ENCODE measurements around the gene ANXA2R. TPM values are rescaled to one million over a fixed set of nuclear protein-coding genes. Genes with fewer than 3 reads are reported as not detected.

ANXA2R gene
- total and polyA plus RNA-seq, 9 of the 15 experiments (the other 6 are each of a cell fraction or from before 2014, with no cell fraction given), result 2.1 to 4.8 (median 3.4) TPM

DNA sequence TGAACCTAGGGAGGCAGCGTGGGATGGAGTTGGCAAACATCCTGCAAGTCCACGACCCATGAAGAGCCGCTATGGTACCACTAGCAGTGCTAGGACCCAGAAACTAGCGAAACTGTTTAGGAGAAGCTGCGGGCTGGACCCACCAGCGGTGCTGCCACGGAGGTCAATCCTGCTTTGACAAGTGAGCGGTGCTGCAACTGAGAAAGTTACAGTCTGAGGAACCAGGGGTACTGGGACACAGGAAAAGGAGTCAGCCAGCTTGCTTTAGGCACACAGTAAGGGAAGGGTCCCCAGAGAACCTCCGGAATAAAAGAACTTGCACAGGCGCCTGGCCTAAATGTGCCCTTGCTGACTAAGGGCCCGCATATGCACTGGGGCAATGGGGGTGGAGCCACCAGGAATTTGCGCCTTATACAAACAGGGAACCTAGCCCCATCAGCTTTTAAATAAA is 23.6 kb upstream of the ANXA2R start (continued):
- TF ChIP-seq, protein P1, sequence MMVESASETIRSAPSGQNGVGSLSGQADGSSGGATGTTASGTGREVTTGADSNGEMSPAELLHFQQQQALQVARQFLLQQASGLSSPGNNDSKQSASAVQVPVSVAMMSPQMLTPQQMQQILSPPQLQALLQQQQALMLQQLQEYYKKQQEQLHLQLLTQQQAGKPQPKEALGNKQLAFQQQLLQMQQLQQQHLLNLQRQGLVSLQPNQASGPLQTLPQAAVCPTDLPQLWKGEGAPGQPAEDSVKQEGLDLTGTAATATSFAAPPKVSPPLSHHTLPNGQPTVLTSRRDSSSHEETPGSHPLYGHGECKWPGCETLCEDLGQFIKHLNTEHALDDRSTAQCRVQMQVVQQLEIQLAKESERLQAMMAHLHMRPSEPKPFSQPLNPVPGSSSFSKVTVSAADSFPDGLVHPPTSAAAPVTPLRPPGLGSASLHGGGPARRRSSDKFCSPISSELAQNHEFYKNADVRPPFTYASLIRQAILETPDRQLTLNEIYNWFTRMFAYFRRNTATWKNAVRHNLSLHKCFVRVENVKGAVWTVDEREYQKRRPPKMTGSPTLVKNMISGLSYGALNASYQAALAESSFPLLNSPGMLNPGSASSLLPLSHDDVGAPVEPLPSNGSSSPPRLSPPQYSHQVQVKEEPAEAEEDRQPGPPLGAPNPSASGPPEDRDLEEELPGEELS (CRISPR knock-in tag; IDR thresholded peaks at IDR 0.05; ENCODE audit: borderline replicate concordance), result no peak
- no peak for TF ChIP-seq HMG20A (CRISPR knock-in tag; conservative IDR thresholded peaks at IDR 0.05)
- TF ChIP-seq FOXJ3 (CRISPR knock-in tag; IDR thresholded peaks at IDR 0.05), result no peak
- TF ChIP-seq, protein P2, sequence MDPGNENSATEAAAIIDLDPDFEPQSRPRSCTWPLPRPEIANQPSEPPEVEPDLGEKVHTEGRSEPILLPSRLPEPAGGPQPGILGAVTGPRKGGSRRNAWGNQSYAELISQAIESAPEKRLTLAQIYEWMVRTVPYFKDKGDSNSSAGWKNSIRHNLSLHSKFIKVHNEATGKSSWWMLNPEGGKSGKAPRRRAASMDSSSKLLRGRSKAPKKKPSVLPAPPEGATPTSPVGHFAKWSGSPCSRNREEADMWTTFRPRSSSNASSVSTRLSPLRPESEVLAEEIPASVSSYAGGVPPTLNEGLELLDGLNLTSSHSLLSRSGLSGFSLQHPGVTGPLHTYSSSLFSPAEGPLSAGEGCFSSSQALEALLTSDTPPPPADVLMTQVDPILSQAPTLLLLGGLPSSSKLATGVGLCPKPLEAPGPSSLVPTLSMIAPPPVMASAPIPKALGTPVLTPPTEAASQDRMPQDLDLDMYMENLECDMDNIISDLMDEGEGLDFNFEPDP (CRISPR knock-in tag; IDR thresholded peaks at IDR 0.05), result no peak
- TF ChIP-seq, protein P3, sequence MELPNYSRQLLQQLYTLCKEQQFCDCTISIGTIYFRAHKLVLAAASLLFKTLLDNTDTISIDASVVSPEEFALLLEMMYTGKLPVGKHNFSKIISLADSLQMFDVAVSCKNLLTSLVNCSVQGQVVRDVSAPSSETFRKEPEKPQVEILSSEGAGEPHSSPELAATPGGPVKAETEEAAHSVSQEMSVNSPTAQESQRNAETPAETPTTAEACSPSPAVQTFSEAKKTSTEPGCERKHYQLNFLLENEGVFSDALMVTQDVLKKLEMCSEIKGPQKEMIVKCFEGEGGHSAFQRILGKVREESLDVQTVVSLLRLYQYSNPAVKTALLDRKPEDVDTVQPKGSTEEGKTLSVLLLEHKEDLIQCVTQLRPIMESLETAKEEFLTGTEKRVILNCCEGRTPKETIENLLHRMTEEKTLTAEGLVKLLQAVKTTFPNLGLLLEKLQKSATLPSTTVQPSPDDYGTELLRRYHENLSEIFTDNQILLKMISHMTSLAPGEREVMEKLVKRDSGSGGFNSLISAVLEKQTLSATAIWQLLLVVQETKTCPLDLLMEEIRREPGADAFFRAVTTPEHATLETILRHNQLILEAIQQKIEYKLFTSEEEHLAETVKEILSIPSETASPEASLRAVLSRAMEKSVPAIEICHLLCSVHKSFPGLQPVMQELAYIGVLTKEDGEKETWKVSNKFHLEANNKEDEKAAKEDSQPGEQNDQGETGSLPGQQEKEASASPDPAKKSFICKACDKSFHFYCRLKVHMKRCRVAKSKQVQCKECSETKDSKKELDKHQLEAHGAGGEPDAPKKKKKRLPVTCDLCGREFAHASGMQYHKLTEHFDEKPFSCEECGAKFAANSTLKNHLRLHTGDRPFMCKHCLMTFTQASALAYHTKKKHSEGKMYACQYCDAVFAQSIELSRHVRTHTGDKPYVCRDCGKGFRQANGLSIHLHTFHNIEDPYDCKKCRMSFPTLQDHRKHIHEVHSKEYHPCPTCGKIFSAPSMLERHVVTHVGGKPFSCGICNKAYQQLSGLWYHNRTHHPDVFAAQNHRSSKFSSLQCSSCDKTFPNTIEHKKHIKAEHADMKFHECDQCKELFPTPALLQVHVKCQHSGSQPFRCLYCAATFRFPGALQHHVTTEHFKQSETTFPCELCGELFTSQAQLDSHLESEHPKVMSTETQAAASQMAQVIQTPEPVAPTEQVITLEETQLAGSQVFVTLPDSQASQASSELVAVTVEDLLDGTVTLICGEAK (IDR thresholded peaks at IDR 0.05), result no peak
- TF ChIP-seq, protein P3 (CRISPR knock-in tag; IDR thresholded peaks at IDR 0.05), result no peak
- no peak for TF ChIP-seq SMAD4 (CRISPR knock-in tag; conservative IDR thresholded peaks at IDR 0.05)
- TF ChIP-seq MEIS2 (IDR thresholded peaks at IDR 0.05; ENCODE audit: partially characterized antibody), result peak; percentile 0
- no peak for TF ChIP-seq YY1 (IDR thresholded peaks at IDR 0.05; ENCODE audit: borderline replicate concordance in 1 of 3, control insufficient read depth in 1 of 3, extremely low read depth in 1 of 3, insufficient read depth in 3 of 3, insufficient read length in 1 of 3, insufficient replicate concordance in 2 of 3, low read depth in 1 of 3, low read length in 2 of 3)
- TF ChIP-seq, protein P4, sequence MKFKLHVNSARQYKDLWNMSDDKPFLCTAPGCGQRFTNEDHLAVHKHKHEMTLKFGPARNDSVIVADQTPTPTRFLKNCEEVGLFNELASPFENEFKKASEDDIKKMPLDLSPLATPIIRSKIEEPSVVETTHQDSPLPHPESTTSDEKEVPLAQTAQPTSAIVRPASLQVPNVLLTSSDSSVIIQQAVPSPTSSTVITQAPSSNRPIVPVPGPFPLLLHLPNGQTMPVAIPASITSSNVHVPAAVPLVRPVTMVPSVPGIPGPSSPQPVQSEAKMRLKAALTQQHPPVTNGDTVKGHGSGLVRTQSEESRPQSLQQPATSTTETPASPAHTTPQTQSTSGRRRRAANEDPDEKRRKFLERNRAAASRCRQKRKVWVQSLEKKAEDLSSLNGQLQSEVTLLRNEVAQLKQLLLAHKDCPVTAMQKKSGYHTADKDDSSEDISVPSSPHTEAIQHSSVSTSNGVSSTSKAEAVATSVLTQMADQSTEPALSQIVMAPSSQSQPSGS (CRISPR knock-in tag; IDR thresholded peaks at IDR 0.05), result no peak

All from K562 (cell line).